IPS-18a (cell line): ENCODE results near the gene DGKH.

Experiments used
- H3K27ac ChIP-seq: one replicate; pipeline ENCODE4 v1.5.1; 2013; ENCODE audit warnings: low read length
- H3K27me3 ChIP-seq: one replicate; pipeline ENCODE4 v1.6.1; 2013; ENCODE audit warnings: mild to moderate bottlenecking, low read length; ENCODE audit not compliant: control insufficient read depth, insufficient read depth
- H3K36me3 ChIP-seq: one replicate; pipeline ENCODE4 v1.6.1; 2013; ENCODE audit warnings: low read depth, low read length; ENCODE audit not compliant: control insufficient read depth
- H3K4me1 ChIP-seq: one replicate; pipeline ENCODE4 v1.6.1; 2013; ENCODE audit warnings: low read depth, low read length; ENCODE audit not compliant: control insufficient read depth
- H3K4me3 ChIP-seq: one replicate; pipeline ENCODE4 v1.5.1; 2013; ENCODE audit warnings: low read length
- H3K9ac ChIP-seq: one replicate; pipeline ENCODE4 v1.6.1; 2013; ENCODE audit warnings: mild to moderate bottlenecking, low read length, moderate library complexity
- H3K9me3 ChIP-seq: one replicate; pipeline ENCODE4 v1.6.1; 2013; ENCODE audit warnings: low read depth, low read length; ENCODE audit not compliant: control insufficient read depth

DGKH gene, protein sequence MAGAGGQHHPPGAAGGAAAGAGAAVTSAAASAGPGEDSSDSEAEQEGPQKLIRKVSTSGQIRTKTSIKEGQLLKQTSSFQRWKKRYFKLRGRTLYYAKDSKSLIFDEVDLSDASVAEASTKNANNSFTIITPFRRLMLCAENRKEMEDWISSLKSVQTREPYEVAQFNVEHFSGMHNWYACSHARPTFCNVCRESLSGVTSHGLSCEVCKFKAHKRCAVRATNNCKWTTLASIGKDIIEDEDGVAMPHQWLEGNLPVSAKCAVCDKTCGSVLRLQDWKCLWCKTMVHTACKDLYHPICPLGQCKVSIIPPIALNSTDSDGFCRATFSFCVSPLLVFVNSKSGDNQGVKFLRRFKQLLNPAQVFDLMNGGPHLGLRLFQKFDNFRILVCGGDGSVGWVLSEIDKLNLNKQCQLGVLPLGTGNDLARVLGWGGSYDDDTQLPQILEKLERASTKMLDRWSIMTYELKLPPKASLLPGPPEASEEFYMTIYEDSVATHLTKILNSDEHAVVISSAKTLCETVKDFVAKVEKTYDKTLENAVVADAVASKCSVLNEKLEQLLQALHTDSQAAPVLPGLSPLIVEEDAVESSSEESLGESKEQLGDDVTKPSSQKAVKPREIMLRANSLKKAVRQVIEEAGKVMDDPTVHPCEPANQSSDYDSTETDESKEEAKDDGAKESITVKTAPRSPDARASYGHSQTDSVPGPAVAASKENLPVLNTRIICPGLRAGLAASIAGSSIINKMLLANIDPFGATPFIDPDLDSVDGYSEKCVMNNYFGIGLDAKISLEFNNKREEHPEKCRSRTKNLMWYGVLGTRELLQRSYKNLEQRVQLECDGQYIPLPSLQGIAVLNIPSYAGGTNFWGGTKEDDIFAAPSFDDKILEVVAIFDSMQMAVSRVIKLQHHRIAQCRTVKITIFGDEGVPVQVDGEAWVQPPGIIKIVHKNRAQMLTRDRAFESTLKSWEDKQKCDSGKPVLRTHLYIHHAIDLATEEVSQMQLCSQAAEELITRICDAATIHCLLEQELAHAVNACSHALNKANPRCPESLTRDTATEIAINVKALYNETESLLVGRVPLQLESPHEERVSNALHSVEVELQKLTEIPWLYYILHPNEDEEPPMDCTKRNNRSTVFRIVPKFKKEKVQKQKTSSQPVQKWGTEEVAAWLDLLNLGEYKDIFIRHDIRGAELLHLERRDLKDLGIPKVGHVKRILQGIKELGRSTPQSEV

DNA sequence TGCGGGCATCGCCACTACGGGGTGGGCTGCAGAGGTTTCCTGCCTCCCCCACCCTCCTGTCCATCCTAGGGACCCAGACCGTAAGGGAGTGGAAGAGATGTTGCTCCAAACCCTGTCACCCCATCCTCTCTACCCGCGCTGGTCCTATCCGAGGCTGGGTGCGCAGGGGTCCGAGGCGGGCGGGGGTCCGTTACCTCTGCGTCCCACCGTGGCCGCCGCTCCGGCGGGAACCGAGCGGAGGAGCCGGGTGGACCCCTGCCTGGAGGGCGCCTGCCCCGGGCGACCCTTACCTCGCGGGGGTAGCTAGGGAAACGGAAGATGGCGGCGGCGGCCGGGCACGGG lies at the start of gene DGKH:
Gene DGKH (plus strand): TSS at position 307 of the 342 bp plus-strand sequence. CDS start 126 bp downstream, outside the sequence.
- Histone ChIP-seq H3K36me3 (no peaks in the 10 kb centered on the region), H3K4me1 (peaks cover 5% of the 10 kb centered on the region), H3K27ac (no peak within 1 kb of the TSS), H3K27me3 (peaks cover 46% of the 10 kb centered on the region), H3K9me3 (no peaks in the 10 kb centered on the region), H3K9ac (peak within 1 kb of the TSS; percentile 52), H3K4me3 (peak within 1 kb of the TSS; percentile 87)

DNA sequence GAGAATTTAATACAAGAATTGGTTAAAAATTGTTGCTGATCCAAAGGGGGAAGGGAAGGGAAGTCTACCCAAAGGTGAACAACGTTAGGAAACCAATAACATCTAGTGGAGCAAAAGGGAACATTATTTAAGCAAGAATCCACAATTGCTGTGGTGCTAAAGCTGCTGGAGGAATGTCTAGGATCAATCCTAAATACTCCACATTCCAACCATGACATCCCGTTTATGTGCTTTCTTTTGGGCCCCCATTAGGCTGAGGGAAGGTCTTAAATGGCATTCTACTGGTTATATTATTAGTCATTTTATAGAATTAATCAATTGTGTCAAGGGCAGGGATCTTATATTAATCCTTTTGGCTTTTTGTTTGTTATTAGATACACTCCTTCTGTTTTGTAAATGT lies 47.6 kb upstream of the DGKH start:
- Histone ChIP-seq H3K36me3 (no peaks in the 10 kb centered on the region), H3K27me3 (no peaks in the 10 kb centered on the region), H3K4me1 (peaks cover 13% of the 10 kb centered on the region), H3K9me3 (no peaks in the 10 kb centered on the region), H3K9ac (no peak overlapping the region), H3K27ac (no peak overlapping the region), H3K4me3 (no peak overlapping the region)

DNA sequence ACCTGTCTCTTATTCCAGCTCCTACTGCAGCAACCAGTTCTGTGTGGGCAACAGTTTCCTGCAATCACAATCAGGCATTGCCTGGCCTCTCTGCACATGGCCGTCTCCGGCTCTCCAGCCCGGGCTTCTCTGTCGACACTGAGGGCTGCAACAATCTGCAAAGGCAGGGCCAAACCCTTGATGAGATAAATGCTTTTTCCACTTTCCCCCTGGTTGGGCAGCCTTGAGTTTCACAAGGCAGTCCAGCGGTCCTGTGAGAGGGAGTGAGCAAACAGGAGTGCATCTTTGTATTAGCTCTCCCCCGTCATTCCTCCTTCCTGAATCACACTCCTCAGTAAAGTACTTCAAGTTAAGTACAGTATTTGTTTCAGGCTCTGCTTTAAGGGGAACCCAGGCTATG lies 46.9 kb upstream of the DGKH start:
- H3K27ac ChIP-seq = no peak overlapping the region
- no peaks in the 10 kb centered on the region for H3K9me3 ChIP-seq
- H3K4me1 ChIP-seq = peaks cover 13% of the 10 kb centered on the region
- H3K9ac ChIP-seq = no peak overlapping the region
- H3K36me3 ChIP-seq = no peaks in the 10 kb centered on the region
- H3K27me3 ChIP-seq = no peaks in the 10 kb centered on the region
- no peak overlapping the region for H3K4me3 ChIP-seq

DNA sequence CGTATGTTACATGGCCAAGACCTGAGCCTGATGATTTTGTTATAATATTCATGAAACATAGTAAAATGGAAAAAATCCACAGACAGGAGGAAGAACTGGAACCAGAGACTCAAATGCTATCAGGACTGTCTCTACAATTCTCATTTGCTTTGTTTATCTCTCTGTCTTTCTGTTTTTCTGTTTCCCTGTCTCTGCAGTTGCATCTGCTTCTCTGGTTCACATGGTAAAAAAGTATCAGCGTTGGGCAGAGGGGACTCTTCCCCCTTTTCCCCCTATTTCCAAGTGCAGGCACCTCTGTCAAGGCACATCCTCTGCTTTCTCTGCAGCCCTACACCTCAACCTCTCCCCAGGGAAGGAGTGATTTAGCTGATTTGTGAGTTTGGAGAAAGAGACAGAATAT lies 46.4 kb upstream of the DGKH start:
- no peak overlapping the region for H3K4me3 ChIP-seq
- H3K36me3 ChIP-seq = no peaks in the 10 kb centered on the region
- H3K4me1 ChIP-seq = peaks cover 13% of the 10 kb centered on the region
- H3K9me3 ChIP-seq = no peaks in the 10 kb centered on the region
- no peak overlapping the region for H3K27ac ChIP-seq
- no peaks in the 10 kb centered on the region for H3K27me3 ChIP-seq
- no peak overlapping the region for H3K9ac ChIP-seq

DNA sequence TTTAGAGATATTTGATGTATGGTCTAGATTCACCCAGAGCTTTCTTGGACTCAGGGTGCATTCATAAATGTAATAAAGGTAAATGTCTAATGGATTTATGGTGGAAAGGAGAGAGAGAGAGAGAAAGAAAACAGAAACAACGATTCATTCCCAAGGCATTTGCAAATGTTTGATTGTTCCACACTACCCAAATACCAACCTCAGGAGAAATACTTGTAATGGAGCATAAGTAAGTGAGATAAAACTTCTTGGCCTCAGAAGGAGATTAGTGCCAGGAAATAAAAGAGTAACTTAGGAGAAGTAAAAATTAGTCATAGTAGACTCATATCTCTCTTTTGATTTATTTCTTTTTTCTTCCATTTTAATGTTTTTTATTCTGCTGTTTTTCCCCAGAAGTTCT lies 40.6 kb upstream of the DGKH start:
- no peaks in the 10 kb centered on the region for H3K9me3 ChIP-seq
- H3K9ac ChIP-seq = no peak overlapping the region
- no peak overlapping the region for H3K27ac ChIP-seq
- H3K27me3 ChIP-seq = no peaks in the 10 kb centered on the region
- peaks cover 9% of the 10 kb centered on the region for H3K4me1 ChIP-seq
- H3K36me3 ChIP-seq = no peaks in the 10 kb centered on the region
- no peak overlapping the region for H3K4me3 ChIP-seq

DNA sequence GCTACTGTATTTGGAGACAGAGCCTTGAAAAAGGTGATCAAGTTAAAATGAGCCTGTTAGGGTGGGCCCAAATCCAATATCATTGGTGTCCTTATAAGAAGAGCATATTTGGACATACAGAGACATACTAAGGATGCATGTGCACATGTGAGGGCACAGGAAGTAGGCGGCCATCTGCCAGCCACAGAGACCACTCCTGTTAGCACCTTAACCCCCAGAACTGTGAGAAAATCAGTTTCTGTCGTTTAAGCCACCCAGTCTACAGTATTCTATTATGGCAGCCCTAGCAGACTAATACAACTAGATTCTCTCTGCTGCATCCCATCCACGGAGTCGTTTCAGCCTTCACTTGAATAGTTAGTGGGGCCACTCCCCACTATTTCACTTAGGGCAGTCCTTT lies 39.4 kb upstream of the DGKH start:
- Histone ChIP-seq H3K4me3 (no peak overlapping the region), H3K4me1 (peaks cover 9% of the 10 kb centered on the region), H3K27me3 (no peaks in the 10 kb centered on the region), H3K9me3 (no peaks in the 10 kb centered on the region), H3K36me3 (no peaks in the 10 kb centered on the region), H3K27ac (no peak overlapping the region), H3K9ac (no peak overlapping the region)

DNA sequence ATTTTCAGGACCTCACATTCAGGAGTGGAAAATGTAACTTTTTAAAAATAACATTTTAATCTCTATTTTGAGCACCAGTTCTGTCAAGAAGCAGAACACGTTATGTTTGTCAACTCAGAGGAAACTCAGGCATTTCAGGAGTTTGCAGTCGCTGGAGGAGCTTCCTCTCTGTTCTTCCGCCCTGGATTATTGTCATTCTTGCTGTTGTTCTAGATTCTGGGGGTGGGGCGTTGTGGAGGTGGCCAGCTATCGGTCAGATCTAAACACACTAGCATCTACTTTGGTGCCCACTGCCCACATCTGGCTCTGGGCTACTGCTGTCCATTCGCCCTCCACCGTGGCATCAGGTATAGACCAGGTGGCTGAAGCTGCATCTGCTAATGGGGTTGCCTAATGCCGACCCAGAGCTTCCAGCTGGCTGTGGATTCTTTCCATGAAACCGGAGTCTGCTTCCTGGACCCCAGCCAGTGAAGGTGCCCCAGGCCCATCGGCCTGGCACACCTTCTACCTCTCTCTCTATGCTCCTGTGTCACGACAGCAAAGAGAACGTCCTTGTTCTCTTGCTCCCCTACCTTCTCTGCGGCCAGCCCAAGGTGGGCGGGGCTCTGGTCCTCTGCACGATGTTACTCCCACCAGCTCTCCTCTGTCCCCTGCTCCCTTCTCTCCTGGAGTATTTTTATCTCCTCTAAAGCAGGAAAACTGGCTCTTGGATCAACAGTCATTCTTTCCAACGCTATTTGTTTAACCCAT lies 36.7 kb upstream of the DGKH start:
- Histone ChIP-seq H3K27ac (no peak overlapping the region), H3K4me3 (no peak overlapping the region), H3K9ac (no peak overlapping the region), H3K27me3 (no peaks in the 10 kb centered on the region), H3K36me3 (no peaks in the 10 kb centered on the region), H3K4me1 (peaks cover 9% of the 10 kb centered on the region), H3K9me3 (no peaks in the 10 kb centered on the region)

DNA sequence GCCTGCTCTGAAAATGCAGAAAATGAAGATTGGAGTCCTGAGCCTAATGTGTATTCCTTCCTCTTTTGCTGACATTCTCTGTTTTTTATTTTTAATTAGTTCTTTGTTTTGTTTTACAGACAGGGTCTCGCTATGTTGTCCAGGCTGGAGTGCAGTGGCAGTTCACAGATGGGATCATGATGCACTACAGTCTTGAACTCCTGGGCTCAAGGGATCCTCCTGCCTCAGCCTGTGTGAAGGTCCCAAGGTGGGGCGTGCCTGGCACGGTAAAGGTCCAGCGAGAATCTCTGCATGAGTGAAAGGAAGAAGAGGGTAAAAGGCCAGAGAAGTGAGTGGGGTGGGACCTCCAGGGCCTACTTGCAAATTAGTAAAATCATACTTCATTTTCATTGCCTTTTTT lies 34.3 kb upstream of the DGKH start:
- no peaks in the 10 kb centered on the region for H3K27me3 ChIP-seq
- H3K9ac ChIP-seq = no peak overlapping the region
- no peak overlapping the region for H3K4me3 ChIP-seq
- H3K27ac ChIP-seq = no peak overlapping the region
- no peaks in the 10 kb centered on the region for H3K36me3 ChIP-seq
- H3K4me1 ChIP-seq = peaks cover 9% of the 10 kb centered on the region
- no peaks in the 10 kb centered on the region for H3K9me3 ChIP-seq

DNA sequence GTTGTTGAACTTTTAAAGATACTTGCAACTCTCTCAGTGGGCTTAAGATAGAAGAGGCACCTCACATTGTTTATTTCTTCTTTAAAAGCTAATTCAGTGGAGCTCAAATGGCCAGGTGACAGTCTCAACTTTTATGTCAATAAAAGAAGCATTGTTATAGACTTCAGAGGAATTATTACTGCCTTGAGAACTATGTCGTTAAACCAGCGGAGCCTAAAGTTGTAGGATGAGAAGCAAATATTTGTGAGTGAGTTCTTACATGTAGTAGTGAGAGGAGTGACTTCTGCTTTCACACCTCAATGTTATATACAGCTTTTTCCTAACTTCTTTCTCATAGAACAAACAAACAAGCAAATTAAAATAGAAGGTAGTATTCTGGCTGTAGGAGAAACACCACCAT lies 31.2 kb upstream of the DGKH start:
- Histone ChIP-seq H3K27ac (no peak overlapping the region), H3K4me3 (no peak overlapping the region), H3K4me1 (peaks cover 2% of the 10 kb centered on the region), H3K9ac (no peak overlapping the region), H3K9me3 (no peaks in the 10 kb centered on the region), H3K36me3 (no peaks in the 10 kb centered on the region), H3K27me3 (no peaks in the 10 kb centered on the region)

DNA sequence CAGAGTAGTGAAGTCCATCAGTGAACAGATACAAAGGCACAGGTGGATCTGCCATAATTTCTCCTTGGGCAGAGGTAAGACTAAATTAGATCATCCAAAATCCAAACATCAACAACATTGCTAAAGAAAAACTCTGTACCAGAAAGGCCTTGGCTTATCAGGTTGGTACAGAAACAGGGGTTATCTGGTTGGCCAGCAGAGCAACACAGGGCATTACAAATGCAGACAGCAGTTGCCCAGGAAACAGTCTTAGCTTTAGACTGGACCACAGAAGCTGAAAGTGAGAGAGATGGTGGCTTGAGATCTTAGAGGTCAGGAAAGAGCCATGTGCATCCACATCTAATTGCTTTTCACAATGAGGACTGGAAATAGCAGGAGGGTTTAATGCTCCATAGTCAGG lies 26.6 kb upstream of the DGKH start:
- no peaks in the 10 kb centered on the region for H3K9me3 ChIP-seq
- no peaks in the 10 kb centered on the region for H3K27me3 ChIP-seq
- no peaks in the 10 kb centered on the region for H3K36me3 ChIP-seq

DNA sequence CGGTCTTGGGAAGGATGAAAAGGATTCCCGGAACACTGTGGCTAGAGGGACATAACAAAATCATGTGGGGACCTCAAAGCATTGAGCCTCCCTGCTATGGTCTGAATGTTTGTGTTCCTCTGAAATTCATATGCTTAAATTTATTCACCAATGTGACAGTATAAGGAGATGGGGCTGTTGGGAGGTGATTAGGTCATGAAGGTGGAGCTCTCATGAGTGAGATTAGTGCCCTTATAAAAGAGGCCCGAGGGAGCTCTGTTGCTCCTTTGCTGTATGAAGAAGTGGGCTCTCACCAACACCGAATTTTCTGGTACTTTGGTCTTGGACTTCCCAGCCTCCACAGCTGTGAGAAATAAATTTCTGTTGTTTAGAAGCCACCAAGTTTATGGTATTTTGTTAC lies 26.1 kb upstream of the DGKH start:
- Histone ChIP-seq H3K4me1 (peaks cover 2% of the 10 kb centered on the region), H3K4me3 (no peak overlapping the region), H3K27ac (no peak overlapping the region), H3K9me3 (no peaks in the 10 kb centered on the region), H3K36me3 (no peaks in the 10 kb centered on the region), H3K27me3 (no peaks in the 10 kb centered on the region), H3K9ac (no peak overlapping the region)

More for the DNA sequence above, 26.6 kb upstream of the DGKH start:
- no peak overlapping the region for H3K4me3 ChIP-seq
- H3K4me1 ChIP-seq = peaks cover 2% of the 10 kb centered on the region
- no peak overlapping the region for H3K9ac ChIP-seq
- H3K27ac ChIP-seq = no peak overlapping the region
